GM21528 (cell line): ENCODE data around the gene RTF2.

Experiments used
- ATAC-seq: cut with Tn5 transposase; IDR thresholded peaks from one replicate; pipeline ENCODE4 v1.9.1; 2021; ENCODE audit warnings: mild to moderate bottlenecking, moderate library complexity; ENCODE audit not compliant: unreplicated experiment, low FRiP score

RTF2 gene

GRCh38 chr20:56437196-56437960 lies 31.0 kb upstream of the RTF2 start:
- ATAC-seq, result no peak

GRCh38 chr20:56438284-56438683 lies 30.1 kb upstream of the RTF2 start:
- ATAC-seq, result no peak

- no peak for ATAC-seq
These were observed 28.6 kb upstream of the RTF2 start for GRCh38 chr20:56439771-56440291.

- ATAC-seq, result no peak
These were observed 27.9 kb upstream of the RTF2 start for GRCh38 chr20:56440346-56441007.

GRCh38 chr20:56442389-56443365 lies 25.8 kb upstream of the RTF2 start:
- ATAC-seq, result no peak

GRCh38 chr20:56443654-56444540 lies 24.5 kb upstream of the RTF2 start:
- ATAC-seq, result no peak

- ATAC-seq, result no peak
These were observed 23.3 kb upstream of the RTF2 start for GRCh38 chr20:56445130-56445529.

GRCh38 chr20:56445540-56445939 lies 22.9 kb upstream of the RTF2 start:
- no peak for ATAC-seq

- ATAC-seq, result no peak
These were observed 21.2 kb upstream of the RTF2 start for GRCh38 chr20:56447227-56447626.

- no peak for ATAC-seq
These were observed 19.0 kb upstream of the RTF2 start for GRCh38 chr20:56449459-56449858.

- no peak for ATAC-seq
These were observed 17.2 kb upstream of the RTF2 start for GRCh38 chr20:56451056-56451765.

- peak; percentile 69 for ATAC-seq
These were observed 15.1 kb upstream of the RTF2 start for GRCh38 chr20:56453352-56453751.

GRCh38 chr20:56454754-56455153 lies 13.7 kb upstream of the RTF2 start:
- peak; percentile 70 for ATAC-seq

GRCh38 chr20:56458206-56458821 lies 10.1 kb upstream of the RTF2 start:
- ATAC-seq, result no peak

GRCh38 chr20:56460459-56460858 lies 8.0 kb upstream of the RTF2 start:
- ATAC-seq, result no peak

- ATAC-seq, result no peak
These were observed 6.9 kb upstream of the RTF2 start for GRCh38 chr20:56461576-56461975.

- no peak for ATAC-seq
These were observed 5.0 kb upstream of the RTF2 start for GRCh38 chr20:56463428-56463827.

- ATAC-seq, result no peak
These were observed 2.4 kb upstream of the RTF2 start for GRCh38 chr20:56465997-56466396.

GRCh38 chr20:56467968-56468315 lies 485 bp upstream of the RTF2 start:
- no peak for ATAC-seq
